Parathyroid adenoma (tissue), 2 donors: ENCODE data around the gene LRTM2.

Experiments
- H2AFZ ChIP-seq: fragments of 300-600 bp; sonication (generic); one replicate; pipeline ENCODE4 v1.7.0; 2017; ENCODE audit warnings: antibody characterized with exemption, mild to moderate bottlenecking
- H3K27ac ChIP-seq: fragments of 300-600 bp; sonication (generic); one replicate; pipeline ENCODE4 v1.7.0; 2017
- H3K27me3 ChIP-seq: fragments of 300-600 bp; sonication (generic); one replicate; pipeline ENCODE4 v1.7.0; 2017; ENCODE audit warnings: low read length; ENCODE audit not compliant: control insufficient read depth, insufficient read depth
- H3K36me3 ChIP-seq: fragments of 300-600 bp; sonication (generic); one replicate; pipeline ENCODE4 v1.7.0; 2017; ENCODE audit warnings: low read length; ENCODE audit not compliant: control insufficient read depth, insufficient read depth
- H3K4me1 ChIP-seq: fragments of 300-600 bp; sonication (generic); one replicate; pipeline ENCODE4 v1.7.0; 2017; ENCODE audit warnings: control low read depth
- H3K4me2 ChIP-seq: fragments of 300-600 bp; sonication (generic); one replicate; pipeline ENCODE4 v1.7.0; 2017; ENCODE audit warnings: low read length
- H3K4me3 ChIP-seq: fragments of 300-600 bp; sonication (generic); one replicate; pipeline ENCODE4 v1.7.0; 2017; ENCODE audit warnings: low read depth, low read length
- H3K79me2 ChIP-seq: fragments of 300-600 bp; sonication (generic); one replicate; pipeline ENCODE4 v1.7.0; 2017; ENCODE audit warnings: control low read depth
- H3K9ac ChIP-seq: fragments of 300-600 bp; sonication (generic); one replicate; pipeline ENCODE4 v1.7.0; 2017; ENCODE audit warnings: mild to moderate bottlenecking
- H3K9me3 ChIP-seq: fragments of 300-600 bp; sonication (generic); one replicate; pipeline ENCODE4 v1.7.0; 2017; ENCODE audit warnings: low read length; ENCODE audit not compliant: control insufficient read depth
- TF ChIP-seq, protein P1 (sequence below): fragments of 300-600 bp; sonication (generic); IDR thresholded peaks from one replicate; pipeline ENCODE4 v1.7.0; 2017; ENCODE audit warnings: antibody characterized with exemption, mild to moderate bottlenecking
- donor health status: primary hyperparathyroidism.

LRTM2 gene

DNA sequence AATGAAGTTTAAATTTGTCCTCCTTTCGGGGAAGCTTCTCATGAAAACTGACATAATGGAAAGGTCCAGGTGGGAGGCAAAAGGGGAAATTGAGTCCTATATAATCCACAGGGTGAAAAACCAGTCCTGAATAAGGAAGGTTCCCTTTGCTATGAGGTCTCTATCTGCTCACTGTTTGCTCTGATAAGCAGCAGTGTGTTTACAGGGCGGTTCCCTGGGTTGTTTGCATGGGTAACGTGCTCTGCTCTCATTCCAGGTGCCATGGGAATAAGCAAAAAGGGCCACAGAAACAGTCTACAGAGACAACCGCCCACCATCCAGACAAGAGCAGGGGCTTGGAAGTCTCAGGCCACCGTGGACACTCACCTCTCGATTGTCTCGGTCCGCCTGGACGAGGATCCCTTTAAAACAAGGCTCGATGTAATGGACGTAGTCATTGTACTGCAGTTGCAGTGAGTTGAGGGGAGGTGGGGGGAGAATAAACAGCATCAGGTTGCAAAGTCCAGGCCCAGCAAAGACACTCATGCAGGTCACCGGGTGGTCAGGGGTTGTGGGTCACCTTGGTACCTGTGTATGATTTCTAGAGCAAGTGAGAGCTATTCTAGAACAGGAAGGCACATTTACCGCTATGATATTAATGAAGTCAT is 65.4 kb downstream of the LRTM2 start:
- H3K79me2 ChIP-seq = no peaks in the 10 kb centered on the region
- H3K36me3 ChIP-seq = no peaks in the 10 kb centered on the region
- H3K9me3 ChIP-seq = no peaks in the 10 kb centered on the region
- H2AFZ ChIP-seq = no peak overlapping the region
- H3K27ac ChIP-seq = no peak overlapping the region
- H3K27me3 ChIP-seq = no peaks in the 10 kb centered on the region
- H3K9ac ChIP-seq = no peak overlapping the region
- H3K4me1 ChIP-seq = no peaks in the 10 kb centered on the region
- TF ChIP-seq, protein P1, sequence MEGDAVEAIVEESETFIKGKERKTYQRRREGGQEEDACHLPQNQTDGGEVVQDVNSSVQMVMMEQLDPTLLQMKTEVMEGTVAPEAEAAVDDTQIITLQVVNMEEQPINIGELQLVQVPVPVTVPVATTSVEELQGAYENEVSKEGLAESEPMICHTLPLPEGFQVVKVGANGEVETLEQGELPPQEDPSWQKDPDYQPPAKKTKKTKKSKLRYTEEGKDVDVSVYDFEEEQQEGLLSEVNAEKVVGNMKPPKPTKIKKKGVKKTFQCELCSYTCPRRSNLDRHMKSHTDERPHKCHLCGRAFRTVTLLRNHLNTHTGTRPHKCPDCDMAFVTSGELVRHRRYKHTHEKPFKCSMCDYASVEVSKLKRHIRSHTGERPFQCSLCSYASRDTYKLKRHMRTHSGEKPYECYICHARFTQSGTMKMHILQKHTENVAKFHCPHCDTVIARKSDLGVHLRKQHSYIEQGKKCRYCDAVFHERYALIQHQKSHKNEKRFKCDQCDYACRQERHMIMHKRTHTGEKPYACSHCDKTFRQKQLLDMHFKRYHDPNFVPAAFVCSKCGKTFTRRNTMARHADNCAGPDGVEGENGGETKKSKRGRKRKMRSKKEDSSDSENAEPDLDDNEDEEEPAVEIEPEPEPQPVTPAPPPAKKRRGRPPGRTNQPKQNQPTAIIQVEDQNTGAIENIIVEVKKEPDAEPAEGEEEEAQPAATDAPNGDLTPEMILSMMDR = no peak
- no peak overlapping the region for H3K4me3 ChIP-seq
- H3K4me2 ChIP-seq = no peak overlapping the region
